GM18517 (cell line): ENCODE measurements around the gene PCDHB10.
"Not testable (repeated sequence)": the region's sequence is repeated elsewhere in the genome, so short reads cannot be mapped to it uniquely, and the experiment has no call there.

Experiments
- ATAC-seq: cut with Tn5 transposase; IDR thresholded peaks from one replicate; pipeline ENCODE4 v1.9.1; 2021; ENCODE audit warnings: mild to moderate bottlenecking, moderate library complexity; ENCODE audit not compliant: unreplicated experiment

Gene PCDHB10

DNA sequence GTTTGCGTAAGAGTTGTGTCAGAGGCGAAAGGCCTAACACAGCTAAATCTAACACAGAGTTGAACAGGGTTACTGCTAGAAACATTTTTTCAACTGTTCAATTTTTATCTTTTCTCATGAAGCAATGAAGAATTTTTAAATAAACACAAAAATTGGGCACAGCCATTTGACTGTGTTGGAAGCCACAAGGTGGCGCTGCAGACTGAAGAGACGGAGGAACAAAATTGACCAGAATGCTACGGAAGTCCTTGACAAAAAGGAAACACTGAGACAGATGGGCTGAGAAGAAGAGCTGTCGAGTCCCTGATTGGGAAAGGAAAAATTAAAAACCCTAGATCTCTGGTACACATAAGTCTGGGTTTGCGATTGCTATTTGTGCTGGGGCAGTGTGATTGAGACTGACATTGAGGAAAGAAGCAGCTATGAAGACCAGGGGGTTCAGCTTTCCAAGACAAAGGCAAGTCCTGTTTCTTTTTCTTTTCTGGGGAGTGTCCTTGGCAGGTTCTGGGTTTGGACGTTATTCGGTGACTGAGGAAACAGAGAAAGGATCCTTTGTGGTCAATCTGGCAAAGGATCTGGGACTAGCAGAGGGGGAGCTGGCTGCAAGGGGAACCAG is 5.1 kb upstream of the PCDHB10 start, which contains the start of gene PCDHB9:
TSS of gene PCDHB9 (plus strand) at position 265 of the 616 bp plus-strand sequence. CDS start at position 423, 158 bp downstream.
- no peak for ATAC-seq

DNA sequence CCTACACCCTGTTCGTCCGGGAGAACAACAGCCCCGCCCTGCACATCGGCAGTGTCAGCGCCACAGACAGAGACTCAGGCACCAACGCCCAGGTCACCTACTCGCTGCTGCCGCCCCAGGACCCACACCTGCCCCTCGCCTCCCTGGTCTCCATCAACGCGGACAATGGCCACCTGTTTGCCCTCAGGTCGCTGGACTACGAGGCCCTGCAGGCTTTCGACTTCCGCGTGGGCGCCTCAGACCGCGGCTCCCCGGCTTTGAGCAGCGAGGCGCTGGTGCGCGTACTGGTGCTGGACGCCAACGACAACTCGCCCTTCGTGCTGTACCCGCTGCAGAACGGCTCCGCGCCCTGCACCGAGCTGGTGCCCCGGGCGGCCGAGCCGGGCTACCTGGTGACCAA is 3.5 kb upstream of the PCDHB10 start:
- not testable (repeated sequence) for ATAC-seq

DNA sequence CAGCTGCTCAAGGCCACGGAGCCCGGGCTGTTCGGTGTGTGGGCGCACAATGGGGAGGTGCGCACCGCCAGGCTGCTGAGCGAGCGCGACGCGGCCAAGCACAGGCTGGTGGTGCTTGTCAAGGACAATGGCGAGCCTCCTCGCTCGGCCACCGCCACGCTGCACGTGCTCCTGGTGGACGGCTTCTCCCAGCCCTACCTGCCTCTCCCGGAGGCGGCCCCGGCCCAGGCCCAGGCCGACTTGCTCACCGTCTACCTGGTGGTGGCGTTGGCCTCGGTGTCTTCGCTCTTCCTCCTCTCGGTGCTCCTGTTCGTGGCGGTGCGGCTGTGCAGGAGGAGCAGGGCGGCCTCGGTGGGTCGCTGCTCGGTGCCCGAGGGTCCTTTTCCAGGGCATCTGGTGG is 3.0 kb upstream of the PCDHB10 start:
- not testable (repeated sequence) for ATAC-seq

DNA sequence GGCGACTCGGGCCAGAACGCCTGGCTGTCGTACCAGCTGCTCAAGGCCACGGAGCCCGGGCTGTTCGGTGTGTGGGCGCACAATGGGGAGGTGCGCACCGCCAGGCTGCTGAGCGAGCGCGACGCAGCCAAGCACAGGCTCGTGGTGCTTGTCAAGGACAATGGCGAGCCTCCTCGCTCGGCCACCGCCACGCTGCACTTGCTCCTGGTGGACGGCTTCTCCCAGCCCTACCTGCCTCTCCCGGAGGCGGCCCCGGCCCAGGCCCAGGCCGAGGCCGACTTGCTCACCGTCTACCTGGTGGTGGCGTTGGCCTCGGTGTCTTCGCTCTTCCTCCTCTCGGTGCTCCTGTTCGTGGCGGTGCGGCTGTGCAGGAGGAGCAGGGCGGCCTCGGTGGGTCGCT is 2.2 kb downstream of the PCDHB10 start:
- not testable (repeated sequence) for ATAC-seq

DNA sequence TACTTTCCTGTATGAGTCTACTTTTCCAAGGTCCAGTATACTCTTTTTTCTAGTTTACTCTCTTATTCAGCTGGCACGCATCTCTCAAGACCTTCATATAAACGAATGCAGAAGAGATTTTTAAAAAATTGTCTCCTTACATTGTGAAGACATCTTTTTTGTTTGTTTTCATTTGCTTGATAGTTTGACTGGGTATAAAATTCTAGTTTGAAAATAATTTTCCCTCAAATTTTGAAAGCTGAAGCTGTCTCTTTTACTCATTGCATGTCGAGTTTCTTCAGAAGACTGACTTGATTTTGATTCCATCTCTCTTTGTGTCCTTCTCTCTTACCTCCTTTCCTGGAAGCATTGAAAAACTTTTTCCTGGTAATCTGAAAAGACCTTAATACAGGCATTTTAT is 4.2 kb downstream of the PCDHB10 start:
- no peak for ATAC-seq

DNA sequence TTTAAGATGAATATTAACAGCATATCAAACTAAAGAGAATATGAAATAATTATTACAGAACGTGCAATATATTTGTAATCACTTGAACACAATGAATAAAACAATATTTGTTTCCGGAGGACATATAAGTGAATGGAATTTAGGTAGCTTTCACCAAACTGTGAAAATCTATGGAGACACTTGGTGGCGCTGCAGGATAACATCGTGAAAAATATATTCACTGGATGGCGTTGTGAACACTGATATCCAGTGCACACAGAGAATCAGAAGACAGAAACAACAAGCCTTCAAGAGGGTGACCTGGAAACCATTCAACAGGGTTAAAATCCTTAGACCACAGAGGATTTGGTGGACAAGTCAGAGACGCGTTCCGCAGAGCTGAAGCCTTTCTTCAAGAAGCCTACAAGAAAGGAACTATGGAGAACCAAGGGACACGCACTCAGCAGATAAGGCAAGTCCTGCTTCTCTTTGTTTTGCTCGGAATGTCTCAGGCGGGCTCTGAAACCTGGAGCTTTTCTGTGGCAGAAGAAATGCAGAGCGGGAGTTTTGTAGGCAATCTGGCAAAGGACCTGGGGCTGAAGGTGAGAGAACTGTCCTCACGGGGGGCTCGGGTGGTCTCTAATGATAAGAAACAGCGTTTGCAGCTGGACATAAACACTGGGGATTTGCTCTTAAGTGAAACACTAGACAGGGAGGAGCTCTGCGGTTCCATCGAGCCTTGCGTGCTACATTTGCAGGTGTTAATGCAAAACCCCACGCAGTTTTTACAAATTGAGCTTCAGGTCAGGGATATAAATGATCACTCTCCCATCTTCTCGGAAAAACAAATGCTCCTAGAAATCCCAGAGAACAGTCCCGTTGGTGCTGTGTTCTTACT is 7.4 kb downstream of the PCDHB10 start, which contains the start of gene PCDHB11:
TSS of gene PCDHB11 (plus strand) at position 269 of the 877 bp plus-strand sequence. CDS start at position 417, 148 bp downstream.
- no peak for ATAC-seq

DNA sequence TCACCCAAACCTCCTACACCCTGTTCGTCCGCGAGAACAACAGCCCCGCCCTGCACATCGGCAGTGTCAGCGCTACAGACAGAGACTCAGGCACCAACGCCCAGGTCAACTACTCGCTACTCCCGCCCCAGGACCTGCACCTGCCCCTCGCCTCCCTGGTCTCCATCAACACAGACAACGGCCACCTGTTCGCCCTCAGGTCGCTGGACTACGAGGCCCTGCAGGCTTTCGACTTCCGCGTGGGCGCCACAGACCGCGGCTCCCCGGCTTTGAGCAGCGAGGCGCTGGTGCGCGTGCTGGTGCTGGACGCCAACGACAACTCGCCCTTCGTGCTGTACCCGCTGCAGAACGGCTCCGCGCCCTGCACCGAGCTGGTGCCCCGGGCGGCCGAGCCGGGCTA is 9.0 kb downstream of the PCDHB10 start:
- ATAC-seq, result not testable (repeated sequence)

DNA sequence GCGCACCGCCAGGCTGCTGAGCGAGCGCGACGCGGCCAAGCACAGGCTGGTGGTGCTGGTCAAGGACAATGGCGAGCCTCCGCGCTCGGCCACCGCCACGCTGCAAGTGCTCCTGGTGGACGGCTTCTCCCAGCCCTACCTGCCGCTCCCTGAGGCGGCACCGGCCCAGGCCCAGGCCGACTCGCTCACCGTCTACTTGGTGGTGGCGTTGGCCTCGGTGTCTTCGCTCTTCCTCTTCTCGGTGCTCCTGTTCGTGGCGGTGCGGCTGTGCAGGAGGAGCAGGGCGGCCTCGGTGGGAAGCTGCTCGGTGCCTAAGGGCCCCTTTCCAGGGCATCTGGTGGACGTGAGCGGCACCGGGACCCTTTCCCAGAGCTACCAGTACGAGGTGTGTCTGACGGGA is 9.5 kb downstream of the PCDHB10 start:
- not testable (repeated sequence) for ATAC-seq

DNA sequence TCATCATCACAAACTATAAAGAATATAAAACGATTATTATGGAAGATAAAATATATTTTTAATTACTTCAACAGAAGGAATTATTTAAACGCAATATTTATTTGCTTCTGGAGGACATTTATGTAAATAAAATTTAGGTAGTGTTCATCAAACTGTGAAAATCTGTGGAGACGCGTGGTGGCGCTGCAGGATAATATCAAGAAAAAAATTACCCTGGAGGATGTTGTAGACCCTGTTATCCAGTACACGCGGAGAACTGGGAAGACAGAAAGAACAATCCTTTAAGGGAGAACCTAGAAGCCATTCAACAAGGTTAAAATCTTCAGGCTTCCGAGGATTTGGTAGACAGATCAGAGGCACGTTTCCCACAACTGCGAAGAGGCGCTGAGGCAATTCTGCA is 16.3 kb downstream of the PCDHB10 start, which contains the start of gene PCDHB12:
TSS of gene PCDHB12 (plus strand) at position 242 of the 400 bp plus-strand sequence. CDS start 189 bp downstream, outside the sequence.
- no peak for ATAC-seq

DNA sequence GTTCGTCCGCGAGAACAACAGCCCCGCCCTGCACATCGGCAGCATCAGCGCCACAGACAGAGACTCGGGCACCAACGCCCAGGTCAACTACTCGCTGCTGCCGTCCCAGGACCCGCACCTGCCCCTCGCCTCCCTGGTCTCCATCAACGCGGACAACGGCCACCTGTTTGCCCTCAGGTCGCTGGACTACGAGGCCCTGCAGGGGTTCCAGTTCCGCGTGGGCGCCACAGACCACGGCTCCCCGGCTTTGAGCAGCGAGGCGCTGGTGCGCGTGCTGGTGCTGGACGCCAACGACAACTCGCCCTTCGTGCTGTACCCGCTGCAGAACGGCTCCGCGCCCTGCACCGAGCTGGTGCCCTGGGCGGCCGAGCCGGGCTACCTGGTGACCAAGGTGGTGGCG is 18.1 kb downstream of the PCDHB10 start:
- not testable (repeated sequence) for ATAC-seq

DNA sequence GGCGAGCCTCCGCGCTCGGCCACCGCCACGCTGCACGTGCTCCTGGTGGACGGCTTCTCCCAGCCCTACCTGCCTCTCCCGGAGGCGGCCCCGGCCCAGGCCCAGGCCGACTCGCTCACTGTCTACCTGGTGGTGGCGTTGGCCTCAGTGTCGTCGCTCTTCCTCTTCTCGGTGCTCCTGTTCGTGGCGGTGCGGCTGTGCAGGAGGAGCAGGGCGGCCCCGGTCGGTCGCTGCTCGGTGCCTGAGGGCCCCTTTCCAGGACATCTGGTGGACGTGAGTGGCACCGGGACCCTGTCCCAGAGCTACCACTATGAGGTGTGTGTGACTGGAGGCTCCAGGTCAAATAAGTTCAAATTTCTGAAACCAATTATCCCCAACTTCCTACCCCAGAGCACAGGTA is 18.7 kb downstream of the PCDHB10 start:
- not testable (repeated sequence) for ATAC-seq

DNA sequence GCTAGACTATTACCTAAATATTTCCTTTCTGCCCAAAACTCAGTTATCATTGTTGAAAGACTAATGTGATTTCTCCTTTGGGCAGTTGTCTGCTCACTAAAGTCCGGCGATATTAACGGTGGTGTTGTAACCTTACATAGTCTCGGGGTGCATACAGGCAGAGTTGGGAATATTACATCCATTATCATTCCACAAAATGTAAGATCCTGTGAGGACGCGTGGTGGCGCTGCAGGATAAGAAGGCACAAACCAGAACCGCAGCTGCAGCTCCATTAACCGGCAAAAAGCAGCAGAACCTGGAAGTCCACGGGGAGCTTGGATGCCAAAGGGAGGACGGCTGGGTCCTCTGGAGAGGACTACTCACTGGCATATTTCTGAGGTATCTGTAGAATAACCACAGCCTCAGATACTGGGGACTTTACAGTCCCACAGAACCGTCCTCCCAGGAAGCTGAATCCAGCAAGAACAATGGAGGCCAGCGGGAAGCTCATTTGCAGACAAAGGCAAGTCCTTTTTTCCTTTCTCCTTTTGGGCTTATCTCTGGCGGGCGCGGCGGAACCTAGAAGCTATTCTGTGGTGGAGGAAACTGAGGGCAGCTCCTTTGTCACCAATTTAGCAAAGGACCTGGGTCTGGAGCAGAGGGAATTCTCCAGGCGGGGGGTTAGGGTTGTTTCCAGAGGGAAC is 21.6 kb downstream of the PCDHB10 start, which contains the start of gene PCDHB13:
TSS of gene PCDHB13 (plus strand) at position 264 of the 684 bp plus-strand sequence. CDS start at position 469, 205 bp downstream.
- ATAC-seq, result not testable (repeated sequence)

DNA sequence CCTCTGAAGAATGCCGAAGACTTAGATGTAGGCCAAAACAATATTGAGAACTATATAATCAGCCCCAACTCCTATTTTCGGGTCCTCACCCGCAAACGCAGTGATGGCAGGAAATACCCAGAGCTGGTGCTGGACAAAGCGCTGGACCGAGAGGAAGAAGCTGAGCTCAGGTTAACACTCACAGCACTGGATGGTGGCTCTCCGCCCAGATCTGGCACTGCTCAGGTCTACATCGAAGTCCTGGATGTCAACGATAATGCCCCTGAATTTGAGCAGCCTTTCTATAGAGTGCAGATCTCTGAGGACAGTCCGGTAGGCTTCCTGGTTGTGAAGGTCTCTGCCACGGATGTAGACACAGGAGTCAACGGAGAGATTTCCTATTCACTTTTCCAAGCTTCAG is 22.4 kb downstream of the PCDHB10 start:
- ATAC-seq, result not testable (repeated sequence)

DNA sequence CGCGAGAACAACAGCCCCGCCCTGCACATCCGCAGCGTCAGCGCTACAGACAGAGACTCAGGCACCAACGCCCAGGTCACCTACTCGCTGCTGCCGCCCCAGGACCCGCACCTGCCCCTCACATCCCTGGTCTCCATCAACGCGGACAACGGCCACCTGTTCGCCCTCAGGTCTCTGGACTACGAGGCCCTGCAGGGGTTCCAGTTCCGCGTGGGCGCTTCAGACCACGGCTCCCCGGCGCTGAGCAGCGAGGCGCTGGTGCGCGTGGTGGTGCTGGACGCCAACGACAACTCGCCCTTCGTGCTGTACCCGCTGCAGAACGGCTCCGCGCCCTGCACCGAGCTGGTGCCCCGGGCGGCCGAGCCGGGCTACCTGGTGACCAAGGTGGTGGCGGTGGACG is 23.4 kb downstream of the PCDHB10 start:
- not testable (repeated sequence) for ATAC-seq

DNA sequence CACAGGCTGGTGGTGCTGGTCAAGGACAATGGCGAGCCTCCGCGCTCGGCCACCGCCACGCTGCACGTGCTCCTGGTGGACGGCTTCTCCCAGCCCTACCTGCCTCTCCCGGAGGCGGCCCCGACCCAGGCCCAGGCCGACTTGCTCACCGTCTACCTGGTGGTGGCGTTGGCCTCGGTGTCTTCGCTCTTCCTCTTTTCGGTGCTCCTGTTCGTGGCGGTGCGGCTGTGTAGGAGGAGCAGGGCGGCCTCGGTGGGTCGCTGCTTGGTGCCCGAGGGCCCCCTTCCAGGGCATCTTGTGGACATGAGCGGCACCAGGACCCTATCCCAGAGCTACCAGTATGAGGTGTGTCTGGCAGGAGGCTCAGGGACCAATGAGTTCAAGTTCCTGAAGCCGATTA is 23.9 kb downstream of the PCDHB10 start:
- ATAC-seq, result not testable (repeated sequence)

DNA sequence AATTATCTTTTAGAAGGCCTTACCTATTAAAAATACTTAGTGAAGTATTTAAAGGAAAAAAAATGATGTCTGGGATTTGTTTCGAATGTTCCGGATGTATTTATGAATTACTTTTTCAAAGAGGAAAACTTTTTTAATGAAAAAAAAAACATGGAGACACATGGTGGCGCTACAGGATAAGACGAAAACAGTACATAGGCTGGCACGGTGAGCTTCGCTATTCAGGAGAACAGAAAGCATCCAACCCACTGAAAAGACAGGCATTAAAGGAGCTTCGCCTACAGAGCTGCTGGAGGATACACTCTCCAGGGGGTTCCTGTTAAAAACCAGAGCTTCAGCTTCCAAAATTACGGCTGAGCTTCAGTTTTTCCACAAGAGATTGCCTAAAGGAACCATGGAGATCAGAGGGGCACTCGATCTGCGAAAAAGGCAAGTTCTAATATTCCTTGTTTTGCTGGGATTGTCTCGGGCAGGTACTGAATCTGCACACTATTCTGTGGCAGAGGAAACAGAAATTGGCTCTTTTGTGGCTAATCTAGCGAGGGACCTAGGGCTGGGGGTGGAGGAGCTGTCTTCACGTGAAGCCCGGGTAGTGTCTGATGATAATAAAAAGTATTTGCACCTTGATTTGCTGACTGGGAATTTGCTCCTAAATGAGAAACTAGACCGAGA is 31.1 kb downstream of the PCDHB10 start, which contains the start of gene PCDHB14:
TSS of gene PCDHB14 (plus strand) at position 232 of the 672 bp plus-strand sequence. CDS start at position 395, 163 bp downstream.
- no peak for ATAC-seq

DNA sequence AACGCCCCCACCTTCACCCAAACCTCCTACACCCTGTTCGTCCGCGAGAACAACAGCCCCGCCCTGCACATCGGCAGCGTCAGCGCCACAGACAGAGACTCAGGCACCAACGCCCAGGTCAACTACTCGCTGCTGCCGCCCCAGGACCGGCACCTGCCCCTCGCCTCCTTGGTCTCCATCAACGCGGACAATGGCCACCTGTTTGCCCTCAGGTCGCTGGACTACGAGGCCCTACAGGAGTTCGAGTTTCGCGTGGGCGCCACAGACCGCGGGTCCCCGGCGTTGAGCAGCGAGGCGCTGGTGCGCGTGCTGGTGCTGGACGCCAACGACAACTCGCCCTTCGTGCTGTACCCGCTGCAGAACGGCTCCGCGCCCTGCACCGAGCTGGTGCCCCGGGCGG is 32.7 kb downstream of the PCDHB10 start:
- not testable (repeated sequence) for ATAC-seq

DNA sequence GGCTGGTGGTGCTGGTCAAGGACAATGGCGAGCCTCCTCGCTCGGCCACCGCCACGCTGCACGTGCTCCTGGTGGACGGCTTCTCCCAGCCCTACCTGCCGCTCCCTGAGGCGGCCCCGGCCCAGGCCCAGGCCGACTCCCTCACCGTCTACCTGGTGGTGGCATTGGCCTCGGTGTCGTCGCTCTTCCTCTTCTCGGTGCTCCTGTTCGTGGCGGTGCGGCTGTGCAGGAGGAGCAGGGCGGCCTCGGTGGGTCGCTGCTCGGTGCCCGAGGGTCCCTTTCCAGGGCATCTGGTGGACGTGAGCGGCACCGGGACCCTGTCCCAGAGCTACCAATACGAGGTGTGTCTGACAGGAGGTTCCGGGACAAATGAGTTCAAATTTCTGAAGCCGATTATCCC is 33.3 kb downstream of the PCDHB10 start:
- not testable (repeated sequence) for ATAC-seq

DNA sequence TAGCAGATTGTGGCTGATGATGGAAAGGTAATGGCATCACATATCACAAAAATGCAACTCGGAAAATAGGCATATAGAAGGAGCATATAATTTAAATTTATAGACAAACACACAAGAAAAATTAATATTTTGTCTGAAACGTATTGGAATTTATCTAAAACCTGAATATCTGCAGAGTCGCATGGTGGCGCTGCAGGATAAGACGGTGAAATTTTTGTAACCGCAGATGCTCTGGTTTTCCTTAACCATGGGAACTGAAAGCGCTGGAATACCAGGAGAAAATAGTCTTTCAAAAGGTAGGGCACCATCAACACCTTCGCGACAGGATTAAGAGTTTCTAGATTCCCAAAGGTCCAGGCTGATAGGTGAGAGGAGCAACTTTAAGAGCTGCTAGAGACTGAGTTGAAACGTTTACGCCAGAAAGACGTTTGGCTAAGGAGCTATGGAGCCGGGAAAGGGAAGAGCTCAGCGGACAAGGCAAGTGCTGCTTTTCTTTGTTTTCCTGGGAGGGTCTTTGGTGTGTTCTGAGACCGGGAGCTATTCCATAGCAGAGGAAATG is 42.0 kb downstream of the PCDHB10 start:
- ATAC-seq, result no peak

DNA sequence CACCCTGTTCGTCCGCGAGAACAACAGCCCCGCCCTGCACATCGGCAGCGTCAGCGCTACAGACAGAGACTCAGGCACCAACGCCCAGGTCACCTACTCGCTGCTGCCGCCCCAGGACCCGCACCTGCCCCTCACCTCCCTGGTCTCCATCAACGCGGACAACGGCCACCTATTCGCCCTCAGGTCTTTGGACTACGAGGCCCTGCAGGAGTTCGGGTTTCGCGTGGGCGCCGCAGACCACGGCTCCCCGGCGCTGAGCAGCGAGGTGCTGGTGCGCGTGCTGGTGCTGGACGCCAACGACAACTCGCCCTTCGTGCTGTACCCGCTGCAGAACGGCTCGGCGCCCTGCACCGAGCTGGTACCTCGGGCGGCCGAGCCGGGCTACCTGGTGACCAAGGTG is 43.8 kb downstream of the PCDHB10 start:
- ATAC-seq, result not testable (repeated sequence)
